ENCODE measurements around the gene MRPS27.

DNA sequence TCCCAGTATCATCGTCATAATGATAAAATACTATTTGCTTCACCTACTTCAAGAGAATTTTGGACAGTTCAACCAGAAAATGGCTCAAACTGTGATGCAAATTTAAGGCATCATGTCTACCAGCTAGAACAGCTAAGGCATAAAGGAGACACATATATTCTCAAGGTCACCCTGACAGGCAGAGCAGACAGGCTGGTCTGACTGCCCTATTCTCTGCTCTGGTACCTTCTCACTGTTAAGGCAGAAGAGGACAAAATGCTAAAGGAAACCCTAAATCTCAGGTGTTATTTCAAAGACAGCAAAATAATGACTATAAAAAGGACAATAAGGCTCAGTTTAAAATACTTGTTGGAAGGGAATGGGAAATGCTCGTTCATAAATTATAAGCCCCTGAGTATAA is 87.2 kb downstream of the MRPS27 start:
- no peak for TF ChIP-seq POLR2A (IDR thresholded peaks at IDR 0.05)
- TF ChIP-seq, protein P1, sequence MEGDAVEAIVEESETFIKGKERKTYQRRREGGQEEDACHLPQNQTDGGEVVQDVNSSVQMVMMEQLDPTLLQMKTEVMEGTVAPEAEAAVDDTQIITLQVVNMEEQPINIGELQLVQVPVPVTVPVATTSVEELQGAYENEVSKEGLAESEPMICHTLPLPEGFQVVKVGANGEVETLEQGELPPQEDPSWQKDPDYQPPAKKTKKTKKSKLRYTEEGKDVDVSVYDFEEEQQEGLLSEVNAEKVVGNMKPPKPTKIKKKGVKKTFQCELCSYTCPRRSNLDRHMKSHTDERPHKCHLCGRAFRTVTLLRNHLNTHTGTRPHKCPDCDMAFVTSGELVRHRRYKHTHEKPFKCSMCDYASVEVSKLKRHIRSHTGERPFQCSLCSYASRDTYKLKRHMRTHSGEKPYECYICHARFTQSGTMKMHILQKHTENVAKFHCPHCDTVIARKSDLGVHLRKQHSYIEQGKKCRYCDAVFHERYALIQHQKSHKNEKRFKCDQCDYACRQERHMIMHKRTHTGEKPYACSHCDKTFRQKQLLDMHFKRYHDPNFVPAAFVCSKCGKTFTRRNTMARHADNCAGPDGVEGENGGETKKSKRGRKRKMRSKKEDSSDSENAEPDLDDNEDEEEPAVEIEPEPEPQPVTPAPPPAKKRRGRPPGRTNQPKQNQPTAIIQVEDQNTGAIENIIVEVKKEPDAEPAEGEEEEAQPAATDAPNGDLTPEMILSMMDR (IDR thresholded peaks at IDR 0.05 in 8 of 11, conservative IDR thresholded peaks at IDR 0.05 in 3 of 11): no peak

All from spleen (tissue), 7 donors.